ENCODE results near the gene AP5B1.
"Not testable (repeated sequence)": the region's sequence is repeated elsewhere in the genome, so short reads cannot be mapped to it uniquely, and the experiment has no call there.

The AP5B1 gene

DNA sequence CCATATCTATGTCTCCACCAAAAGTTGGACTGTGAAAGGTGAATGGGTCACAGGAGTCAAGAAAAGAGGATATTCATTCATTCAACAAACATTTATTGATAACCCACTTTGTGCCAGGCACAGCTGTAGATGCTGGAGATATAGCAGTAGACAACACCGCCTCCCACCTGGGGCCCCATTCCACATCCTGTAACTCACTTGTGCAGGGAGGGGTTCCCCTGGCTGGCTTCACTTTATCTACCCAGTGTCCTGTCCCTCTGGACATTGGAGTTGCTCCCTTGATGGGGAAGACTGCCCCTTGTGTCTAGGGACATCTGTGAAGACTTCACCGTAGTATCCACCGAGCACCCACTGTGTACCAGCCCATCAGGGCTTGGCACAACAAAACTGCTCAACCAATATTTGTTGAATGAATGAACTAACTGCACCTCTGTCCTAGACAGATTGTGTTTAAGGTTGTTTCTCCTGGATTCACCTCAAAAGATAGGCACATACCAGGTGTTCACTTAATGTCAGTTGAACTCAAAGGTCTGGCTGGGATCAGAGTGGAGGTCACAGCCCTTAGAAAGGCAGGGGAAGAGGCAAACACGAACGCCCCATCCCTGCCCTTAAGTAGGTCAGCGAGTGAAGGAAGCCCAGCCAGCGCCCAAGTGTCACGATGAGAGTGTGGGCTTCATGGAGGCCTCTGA, 4.7 kb upstream of the AP5B1 start:
- DNase-seq: no peak

DNA sequence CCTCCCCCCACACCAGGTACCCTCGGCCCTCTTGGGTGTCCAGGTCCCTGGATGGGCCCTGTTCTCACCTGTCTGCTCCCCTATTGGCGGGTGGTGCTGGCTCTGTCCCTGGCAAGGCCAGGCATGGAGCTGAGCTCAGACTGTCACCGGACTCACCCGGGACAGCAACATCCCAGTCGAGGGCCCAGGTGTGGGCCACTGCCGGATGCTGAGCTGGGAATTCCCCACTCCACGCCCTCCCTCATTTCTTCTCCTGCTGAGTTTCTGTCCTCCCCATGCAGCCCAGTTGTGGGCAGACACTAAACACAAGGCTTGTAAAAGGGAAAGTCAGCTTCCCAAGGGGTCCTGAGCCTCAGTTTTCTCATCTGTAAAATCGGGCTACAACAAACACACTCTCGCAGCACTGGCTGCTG, 2.0 kb upstream of the AP5B1 start:
- no peak for DNase-seq

DNA sequence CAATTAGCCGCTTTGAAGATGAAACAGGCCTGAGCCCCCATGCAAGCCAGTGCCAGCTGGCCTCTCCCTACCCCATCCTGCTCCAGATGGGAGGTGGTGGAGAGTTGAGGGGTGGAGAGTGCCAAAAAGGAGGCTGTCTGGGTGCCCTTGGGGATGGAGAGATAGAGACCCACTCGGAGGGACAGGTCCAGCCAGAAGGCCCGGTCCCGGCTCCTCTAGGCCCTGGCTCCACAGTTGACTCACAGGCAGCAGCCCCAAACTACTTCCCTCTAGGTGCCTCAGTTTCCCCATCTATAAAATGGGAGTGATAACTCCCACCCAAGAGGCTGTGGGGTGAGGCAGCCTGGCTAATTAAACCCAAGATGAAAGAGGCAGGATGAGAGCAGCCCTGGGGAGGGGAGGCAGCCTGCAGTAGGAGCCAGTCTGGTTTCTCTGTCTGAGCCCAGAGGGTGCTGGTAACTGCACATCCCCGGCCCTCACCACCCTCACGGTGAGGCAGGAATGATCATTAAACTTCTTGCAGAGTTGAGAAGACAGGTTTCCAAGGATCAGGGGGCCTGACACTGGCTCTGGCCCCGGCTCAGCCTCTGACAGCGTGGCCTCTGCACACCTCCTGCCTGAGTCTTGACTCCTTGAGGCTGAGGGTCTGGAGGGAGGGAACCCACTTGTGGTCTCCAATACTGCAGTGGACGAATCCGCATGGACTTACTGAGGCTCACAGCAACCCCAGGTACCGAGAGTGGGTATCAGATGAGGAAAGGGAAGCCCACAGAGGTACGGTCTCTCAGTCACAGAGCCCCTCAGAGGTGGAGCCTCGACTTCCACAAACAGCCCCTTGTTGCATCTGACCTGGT, 1.4 kb upstream of the AP5B1 start:
- peak in 1 of 2 experiments; percentile 4 for DNase-seq

DNA sequence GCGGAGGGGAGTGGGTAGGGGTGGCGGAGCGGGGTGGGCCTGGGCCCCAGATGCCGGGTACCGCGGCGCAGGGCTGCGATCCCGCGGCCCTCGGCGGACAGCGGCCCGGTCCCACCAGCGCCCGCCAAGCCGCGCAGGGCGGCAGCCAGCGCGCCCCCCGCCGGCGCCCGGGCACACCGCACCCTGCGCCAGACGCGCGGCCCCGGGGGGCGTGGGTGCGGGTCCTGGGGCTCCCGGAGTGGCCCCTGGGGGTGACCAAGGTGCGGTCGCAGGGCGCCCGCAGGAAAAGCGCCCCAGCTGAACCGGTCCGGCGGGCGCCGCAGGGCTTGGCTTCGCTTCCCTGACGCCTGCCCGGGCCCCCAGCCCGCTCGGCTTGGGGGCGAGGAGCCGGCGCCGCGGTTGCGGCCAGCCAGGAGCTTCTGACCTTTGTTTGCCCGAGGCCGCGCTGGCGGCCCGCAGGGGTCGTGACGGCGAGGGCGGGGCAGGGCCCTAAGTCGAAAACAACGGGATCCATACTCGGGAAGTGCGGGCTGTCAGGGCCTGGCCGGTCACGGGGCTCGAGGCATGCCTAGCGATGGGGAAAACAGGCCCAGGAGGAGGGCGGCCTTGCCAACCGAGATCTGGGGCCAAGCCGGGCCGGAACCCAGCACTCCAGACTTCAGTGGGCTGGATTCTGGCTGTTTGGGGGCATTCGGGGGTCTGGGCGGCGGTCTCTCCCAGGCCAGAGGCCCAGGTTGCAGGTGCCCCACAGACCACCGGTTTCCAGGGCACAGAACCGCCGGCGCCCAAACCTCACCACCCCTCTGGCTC, 581 bp upstream of the AP5B1 start:
- no peak for DNase-seq

DNA sequence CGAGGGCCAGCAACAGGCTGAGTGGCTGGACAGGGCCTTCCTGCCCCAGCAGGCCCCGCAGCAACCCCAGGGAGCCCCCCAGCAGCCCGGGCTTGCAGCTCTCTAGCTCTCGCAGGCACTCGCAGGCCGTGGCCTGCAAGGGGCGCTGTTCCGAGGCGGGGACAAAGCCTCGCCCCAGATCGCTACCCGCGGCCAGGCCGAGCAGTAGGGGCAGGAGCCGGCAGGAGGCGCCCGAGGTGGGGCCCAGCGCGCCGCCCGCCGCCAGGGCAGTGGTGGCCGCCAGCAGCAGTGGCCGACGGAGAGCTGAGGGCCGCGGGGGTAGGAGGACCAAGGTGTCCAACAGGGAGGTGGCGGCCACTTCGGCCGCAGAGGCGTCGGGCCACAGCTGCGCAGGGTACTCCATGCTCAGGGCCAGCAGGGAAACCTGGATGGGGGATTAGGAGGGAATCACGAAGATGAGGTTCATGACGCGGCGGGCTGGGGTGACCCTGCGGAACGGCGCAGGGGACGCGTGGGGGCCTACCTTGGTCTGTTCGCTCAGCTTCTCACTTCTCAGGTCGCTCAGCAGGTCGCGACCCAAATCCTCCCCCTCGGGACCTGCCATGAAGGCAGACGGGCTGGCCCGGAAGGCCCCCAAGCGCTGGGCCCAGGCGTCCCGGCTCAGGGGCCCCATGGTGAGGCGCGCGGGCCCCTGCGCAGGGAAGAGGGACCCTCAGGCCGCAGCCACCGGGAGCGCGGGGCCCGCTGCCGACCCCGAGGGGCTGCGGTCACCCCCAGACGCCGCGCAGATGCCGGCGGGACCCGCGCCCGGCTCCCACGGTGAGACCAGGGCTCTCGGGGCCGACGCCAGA, 632 bp downstream of the AP5B1 start:
- DNase-seq: peak; percentile 85 to 88

DNA sequence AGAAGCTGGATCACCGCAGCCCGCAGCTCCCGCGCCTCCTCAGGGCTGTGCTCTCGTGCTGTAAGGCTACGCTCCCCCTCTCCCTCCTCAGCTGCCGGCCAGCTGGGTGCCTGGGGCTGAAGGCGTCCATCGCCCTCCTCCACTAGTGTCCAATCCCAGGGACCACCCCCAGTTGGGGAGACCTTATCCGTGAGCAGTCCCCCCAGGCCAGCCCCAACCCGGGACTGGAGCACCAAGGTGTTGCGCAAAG, 1.2 kb downstream of the AP5B1 start:
- no peak for DNase-seq

DNA sequence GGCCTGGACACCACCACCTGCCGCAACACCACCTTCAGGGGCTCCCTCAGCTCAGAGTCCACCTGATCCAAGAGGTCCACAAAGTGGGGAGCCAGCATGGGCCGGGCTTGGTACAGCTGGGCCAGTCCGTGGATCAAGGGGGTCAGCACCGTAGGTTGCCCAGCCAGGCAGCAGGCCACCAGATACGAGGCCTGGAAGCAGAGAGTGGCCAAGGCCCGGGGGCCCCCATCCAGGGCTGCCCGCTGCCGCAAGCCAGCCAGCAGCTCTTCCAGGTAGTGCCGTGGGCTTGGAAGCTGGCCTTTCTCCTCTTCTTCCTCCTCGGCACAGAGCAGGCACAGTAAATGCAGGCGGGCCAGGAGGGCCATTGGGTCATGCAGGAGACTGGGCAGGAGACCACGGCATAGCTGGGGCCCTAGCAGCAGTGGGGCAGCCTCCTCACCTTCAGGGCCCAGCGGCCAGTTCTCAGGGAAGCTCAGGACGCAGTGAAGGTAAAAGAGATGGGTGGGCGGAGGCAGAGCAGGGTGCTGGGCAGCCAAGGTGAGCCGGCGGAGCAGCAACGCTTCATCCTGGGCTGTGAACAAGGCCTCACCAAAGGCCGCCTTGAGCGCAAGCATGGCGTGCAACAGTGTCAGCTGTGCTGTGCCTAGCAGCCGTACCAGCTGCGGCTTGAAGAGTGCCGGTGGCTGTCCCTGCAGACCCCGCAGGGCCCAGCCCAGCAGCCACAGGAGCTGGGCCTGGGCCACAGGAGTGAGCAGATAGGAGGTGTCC, 1.7 kb downstream of the AP5B1 start:
- peak in 1 of 2 experiments; percentile 2 for DNase-seq

DNA sequence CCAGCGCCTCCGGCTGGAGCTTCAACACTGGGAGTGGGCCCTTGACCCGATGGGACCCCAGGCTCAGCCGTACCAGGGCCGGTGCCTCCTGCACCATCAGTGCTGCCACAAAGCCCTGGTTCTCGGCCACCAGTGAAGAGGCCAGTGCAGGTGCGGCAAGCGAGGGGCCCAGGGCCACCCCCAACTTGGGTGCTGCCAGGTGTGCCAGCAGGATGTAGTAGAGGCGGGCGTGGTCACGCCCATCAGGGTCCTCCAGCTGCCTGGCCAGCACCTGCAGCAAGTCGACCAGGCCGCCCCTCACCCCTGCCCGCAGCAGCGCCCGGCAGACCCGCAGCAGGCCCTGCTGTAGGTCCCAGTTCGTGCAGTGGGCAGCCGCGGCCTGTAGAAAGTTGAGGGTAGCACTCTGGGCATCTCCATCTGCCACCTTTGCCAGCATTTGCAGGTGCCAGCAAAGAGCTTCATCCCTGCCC, 2.3 kb downstream of the AP5B1 start:
- peak in 1 of 2 experiments; percentile 2 for DNase-seq

DNA sequence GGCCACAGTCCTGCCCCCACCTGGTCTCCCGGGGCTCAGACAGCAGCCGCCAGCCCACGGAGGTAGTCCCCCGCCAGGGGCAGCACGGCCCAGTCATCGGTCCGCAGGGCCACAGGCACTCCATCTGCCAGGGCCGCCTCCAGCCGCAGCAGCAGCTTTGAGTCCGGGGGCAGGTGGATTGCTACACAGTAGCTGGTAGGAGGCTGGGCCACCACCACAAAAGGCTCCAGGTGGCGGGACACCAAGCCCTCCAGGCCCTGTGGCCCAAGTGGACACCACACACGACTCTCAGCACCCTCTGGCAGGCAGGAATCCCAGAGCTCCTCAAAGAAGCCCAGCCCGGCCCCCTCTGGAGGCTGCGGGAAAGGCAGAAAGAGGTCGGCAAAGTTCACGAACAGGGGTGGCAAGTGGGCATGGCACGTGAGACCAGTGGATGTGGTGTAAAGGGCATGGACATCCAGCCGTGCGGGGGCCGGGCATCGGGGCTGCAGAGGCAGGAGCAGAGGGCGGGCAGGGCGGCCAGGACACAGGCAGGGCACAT, 2.9 kb downstream of the AP5B1 start:
- DNase-seq: peak in 1 of 2 experiments; percentile 2

DNA sequence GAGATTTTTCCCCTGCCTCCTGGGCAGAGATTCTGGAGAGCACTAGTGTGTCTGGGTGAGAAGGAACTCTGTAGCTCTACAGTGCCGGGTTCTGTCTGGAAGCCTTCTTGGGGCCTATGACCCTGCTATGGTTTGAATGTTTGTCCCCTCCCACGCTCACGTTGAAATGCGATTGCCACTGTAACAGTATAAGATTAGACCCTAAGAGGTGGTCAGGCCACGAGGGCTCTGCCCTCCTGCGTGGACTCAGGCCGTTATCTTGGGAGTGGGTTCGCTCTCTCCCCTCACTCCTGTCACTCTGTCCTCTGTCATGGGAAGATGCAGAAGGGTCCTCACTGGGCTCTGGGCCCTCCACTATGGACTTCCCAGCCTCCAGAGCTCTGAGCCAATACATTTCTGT, 3.5 kb downstream of the AP5B1 start:
- no peak for DNase-seq

DNA sequence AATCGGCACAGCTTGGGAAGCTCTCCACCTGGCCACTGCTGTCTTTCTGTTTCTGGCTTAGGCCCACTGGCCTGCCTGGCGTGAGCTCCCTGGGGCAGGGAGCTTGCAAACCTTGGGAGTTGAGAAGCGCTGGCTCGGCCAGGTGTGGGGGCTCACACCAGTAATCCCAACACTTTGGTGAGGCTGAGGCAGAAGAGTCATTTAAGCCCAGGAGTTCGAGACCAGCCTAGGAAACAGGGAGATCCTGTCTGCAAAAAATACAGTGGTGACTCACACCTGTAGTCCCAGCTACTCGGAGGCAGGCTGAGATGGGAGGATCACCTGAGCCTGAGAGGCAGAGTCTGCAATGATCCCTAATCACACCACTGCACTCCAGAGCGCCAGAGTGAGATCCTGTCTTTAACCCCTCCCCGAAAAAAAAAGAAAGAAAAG, 4.0 kb downstream of the AP5B1 start:
- no peak for DNase-seq

DNA sequence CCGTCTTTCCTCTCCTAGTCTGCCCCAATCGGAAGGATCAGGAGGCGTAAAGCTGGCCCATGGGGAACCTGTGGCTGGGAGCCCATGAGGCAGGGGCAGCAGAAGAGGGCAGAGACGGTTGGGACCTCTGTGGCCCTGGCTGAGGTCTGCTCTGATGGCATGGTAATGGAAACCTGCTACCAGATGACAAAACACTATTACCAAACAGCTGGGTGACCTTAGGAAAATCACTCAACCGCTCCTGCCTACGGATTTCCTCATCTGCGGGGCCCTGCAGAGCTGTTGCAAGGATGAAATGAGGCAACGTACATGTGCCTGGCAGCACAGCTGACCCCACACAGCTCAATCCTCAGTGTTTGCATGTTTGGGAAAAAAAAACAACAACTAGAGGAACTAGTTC, 4.6 kb downstream of the AP5B1 start:
- DNase-seq: no peak

DNA sequence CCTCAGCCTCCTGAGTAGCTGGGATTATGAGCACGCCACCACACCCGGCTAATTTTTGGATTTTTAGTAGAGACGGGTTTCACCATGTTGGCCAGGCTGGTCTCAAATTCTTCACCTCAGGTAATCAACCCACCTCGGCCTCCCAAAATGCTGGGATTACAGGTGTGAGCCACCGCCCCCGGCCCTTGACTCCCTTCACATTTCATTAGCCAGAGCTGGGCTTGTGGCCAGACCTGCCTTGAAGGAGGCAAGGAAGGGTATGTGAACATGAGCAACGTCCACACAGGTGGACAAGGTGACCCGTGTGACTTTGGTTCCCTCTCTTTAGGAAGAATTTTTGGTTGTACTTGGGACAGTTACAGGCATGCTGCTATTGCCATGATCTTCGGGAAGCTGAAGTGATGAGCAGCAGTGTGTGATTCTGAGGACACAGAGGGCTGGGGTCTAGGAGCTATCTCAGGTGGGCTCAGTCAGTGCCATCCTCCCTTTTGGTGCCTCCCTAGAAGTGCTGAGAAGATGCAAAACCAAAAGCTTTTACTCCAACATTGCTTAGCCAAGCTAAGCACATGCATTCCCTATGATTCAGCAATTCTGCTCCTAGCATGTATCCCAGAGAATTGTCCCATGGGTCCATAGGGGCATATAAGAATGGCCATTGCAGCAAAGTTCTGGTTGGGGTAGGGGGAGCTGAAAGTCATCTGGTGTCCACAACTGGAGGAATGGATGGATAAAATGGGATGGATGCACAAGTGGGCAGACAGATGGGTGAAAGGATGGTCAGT, 6.1 kb downstream of the AP5B1 start:
- DNase-seq: no peak

DNA sequence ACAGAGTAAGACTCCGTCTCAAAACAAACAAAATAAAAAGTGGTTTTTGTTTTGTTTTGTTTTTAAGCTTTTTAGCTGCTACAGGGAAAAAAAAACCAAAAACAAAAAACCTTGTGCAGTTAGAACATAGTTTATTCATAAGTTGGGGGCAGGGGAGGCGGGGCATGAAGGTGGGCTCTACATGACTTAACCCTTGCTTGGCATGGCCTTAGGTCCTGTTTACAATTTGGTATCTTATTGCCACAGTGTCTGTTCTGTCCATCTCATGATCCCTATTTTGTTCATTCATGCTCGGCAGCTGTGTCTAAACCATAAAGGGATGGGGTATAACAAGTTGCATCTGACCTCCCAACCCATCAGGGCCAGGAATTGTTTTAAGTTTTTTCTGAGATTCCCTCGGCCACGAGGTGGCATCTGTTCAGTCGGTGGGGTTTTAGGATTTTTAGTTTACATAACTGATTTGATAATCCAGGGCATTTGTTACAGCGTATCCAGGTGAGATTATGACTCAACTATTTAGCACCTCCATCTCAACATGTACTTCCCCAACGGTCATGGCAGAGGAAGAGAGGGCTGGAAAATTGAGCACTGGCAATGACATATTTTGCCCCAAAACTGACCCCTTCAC, 6.9 kb downstream of the AP5B1 start:
- no peak for DNase-seq

DNA sequence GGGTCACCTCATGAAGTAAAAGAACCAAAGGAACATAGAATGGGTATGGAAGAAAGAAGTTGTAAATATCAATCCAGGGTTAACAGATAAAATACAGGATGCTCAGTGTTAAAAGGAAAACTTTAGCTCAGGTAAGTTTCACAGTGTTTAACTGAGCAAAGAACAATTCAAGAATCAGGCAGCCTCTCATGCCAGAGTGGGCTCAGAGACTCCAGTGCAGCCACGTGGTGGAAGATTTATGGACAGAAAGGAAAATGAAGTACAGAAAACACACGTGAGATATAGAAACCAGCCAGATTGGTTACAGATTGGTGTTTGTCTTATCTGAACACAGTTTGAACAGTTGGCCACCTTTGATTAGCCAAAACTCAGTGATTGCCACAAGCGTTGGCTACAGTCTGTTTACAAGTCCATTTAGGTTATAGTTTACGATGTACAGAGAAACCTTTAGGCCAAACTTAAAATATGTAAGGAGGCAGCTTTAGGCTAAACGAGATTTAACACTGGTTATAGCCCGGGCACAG, 9.1 kb downstream of the AP5B1 start:
- DNase-seq: no peak

DNA sequence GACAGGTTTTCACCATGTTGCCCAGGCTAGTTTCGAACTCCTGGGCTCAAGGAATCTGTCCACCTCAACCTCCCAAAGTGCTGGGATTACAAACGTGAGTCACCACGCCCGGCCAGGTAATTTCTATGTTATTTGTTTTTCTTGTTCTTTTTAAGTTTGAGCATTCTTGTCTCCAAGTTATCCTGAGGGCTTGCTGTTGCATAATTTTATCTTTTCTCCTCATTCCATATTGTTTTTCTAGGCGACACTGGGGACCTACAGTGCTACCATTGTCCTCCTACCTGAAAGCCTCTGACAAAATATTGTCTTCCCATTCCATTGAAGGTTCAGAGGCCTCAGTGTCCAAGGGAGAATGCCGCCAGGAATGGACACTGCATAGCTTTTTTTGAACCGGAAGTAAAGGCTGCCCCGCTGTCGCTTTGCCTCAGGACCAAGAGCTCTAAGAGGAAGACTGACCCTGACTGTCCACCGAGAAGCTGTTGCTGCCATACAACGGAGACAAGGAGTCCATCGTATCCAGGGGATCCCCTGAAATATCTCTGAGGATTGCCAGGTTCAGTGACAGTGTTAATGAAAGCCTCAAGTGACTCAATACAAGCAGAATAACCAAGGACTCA, 9.7 kb downstream of the AP5B1 start:
- no peak for DNase-seq

DNA sequence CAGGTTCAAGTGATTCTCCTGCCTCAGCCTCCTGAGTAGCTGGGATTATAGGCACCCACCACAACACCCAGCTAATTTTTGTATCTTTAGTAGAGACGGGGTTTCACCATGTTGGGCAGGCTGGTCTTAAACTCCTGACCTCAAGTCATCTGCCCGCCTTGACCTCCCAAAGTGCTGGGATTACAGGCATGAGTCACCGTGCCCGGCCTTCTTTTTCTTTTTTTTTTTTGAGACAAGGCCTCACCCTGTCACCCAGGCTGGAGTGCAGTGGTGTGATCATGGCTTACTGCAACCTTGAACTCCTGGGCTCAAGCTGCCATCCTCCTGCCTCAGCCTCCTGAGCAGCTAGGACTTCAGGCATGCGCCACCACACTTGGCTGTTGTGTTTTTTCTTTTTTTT, 13.0 kb downstream of the AP5B1 start:
- not testable (repeated sequence) for DNase-seq

DNA sequence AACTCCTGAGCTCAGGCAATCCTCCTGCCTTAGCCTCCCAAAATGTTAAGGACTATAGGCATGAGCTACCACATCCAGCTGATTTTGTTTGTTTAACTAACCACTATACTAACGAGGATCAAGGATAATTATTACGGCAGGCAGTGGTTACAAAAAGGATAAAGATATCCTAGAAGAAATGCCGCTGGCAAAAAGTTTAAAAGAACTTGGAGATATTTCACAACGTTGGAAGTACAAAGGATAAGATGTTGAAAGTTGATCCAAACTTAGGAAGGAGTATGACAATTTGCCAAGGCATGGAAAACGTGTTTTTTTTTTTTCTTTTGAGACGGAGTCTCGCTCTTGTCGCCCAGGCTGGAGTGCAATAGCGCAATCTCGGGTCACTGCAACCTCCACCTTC, 13.4 kb downstream of the AP5B1 start:
- no peak for DNase-seq

DNA sequence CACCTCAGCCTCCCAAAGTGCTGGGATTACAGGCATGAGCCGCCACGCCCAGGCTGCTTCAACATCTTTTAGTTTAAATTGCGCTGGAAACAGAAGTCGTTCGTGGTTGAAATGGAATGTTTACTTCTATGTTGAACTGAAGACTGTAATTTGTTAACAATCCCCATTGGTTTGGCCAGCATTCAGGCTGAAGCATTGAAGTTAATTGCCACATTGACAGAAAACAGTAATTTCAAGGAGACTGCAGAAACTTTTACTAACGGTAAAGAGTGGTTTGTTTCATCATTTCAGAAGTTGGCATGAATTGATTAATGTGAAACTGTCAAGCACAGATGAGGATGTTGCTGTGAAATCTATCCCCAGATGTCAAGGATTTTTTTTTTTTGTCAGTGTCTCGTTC, 14.2 kb downstream of the AP5B1 start:
- DNase-seq: no peak

DNA sequence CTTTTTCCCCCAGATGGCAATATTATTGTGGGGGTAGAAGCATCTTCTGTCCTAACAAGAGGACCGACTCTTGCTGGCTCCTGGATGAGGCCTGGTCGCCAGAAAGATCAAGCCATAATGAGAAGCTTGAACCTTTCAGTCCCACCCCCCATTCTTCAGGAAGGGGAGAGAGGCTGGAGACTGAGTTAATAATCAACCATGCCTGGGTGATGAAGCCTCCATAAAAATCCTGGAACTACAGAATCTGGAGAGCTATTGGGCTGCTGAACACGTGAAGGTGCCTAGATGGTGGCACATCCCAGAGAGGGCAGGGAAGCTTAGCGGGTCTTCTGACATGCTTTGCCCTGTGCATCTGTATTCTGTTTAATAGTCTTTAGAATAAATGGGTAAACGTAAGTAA, 16.3 kb downstream of the AP5B1 start:
- no peak for DNase-seq
